NCI-H748 (cell line): Measurements from ENCODE around the gene PRRG4.
"Not testable (repeated sequence)": the region's sequence is repeated elsewhere in the genome, so short reads cannot be mapped to it uniquely, and the experiment has no call there.

Source experiments
- DNase-seq: peaks from one replicate; lab custom pipeline; 2025; ENCODE audit not compliant: unreplicated experiment; lab: John Stamatoyannopoulos, UW

PRRG4 gene

DNA sequence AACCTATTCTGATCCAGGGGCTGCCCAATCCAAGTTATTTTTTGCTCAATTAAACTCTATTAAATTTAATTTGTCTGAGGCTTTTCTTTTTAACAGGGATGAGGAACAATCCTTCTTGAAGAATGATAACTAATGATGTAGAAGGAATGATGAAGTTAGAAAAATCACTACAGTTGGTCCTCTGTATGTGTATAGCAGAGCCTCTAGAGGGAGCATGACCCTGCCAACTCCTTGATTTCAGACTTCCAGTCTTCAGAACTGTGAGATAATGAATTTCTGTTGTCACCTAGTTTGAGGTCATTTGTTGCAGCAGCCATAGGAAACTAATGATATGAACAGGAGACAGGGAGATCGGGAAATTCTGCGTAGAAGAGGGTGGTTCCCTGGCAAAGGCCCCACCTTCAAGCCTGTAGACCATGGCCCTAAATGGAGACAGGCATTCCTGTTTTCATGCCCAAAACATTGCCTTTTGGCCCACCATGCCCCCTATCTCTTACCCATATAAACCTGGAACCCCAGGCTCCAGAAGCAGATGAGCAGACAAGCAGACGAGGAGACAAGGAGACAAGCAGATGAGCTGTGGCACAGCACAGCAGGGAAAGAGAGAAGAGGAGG, 55.1 kb downstream of the PRRG4 start:
- peak; percentile 21 for DNase-seq

DNA sequence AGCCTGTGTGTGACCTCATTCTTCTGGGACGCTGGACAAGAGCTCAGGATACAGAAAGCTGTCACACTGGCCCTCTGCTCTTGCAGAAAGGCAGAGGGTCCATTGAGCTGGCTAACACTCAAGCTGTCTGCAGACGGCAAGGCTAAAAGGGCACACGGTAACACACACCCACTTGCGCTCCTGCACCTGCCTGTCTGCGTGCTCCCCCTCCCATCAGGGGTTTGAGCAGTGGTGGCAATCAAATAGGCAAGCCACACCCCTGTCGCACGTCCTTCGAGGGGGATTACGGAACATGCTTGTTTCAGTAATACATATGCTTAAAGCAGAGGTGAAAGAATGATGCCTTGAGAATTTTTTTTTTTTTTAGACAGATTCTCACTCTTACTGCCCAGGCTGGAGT, 55.8 kb downstream of the PRRG4 start:
- peak; percentile 88 for DNase-seq

DNA sequence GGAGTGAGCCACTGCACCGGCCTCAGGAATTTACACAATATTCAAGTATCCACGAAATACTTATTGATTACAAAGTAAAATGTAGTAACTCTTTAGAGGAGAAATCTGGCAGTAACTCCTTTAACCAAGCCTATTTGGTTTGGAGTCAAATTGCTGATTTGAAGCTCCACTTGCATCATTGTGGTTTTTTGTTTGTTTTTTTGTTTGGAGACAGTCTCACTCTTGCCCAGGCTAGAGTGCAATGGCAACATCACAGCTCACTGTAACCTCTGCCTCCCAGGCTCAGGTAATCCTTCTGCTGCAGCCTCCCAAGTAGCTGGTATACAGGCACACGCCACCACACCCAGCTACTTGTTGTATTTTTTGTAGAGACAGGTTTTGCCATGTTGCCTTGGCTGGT, 56.5 kb downstream of the PRRG4 start:
- no peak for DNase-seq

- DNase-seq, result not testable (repeated sequence)
Observed at GRCh38 chr11:32887707-32888383, 58.1 kb downstream of the PRRG4 start.

- DNase-seq, result not testable (repeated sequence)
Observed at GRCh38 chr11:32888384-32888710, 58.6 kb downstream of the PRRG4 start.

GRCh38 chr11:32888805-32889204, 59.1 kb downstream of the PRRG4 start:
- DNase-seq, result no peak

DNA sequence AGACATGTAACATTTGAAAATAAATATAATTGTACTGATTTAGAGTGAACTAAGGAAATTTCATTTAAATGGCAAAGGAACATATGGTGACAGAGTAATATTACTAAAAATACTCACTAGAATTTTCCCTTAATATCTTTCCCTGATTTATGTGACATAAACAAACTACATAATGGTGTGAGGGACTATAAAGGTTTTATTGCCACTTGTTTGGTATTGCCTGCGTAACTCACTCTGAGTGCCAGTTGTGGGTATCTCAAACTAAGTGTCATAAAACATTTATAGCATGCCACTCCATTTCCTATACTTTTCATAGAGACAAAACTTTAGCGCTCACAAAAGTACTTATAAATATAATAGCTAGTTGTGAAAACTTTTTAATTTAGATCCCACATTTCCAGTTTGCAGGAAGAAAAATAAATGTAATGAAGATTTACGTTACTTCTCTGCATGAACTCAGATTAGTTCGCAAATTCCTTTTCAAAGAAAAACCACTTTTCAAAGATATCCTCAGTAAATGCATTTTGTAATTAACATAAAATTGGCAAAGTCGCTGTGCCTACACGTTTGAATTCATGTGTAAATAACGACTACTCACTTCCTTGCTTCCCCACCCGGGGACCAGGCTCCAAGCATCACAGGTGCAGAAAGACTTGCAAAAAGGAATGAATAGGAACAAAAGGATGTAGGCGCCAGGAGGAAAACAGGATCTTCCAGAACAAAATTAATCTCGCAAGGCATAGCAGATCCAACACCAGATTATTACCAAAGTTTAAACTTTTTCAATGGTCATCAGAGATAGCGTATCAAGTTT, 61.3 kb downstream of the PRRG4 start:
- DNase-seq, result peak; percentile 75

GRCh38 chr11:32891657-32892354, 62.1 kb downstream of the PRRG4 start:
- peak; percentile 75 for DNase-seq

DNA sequence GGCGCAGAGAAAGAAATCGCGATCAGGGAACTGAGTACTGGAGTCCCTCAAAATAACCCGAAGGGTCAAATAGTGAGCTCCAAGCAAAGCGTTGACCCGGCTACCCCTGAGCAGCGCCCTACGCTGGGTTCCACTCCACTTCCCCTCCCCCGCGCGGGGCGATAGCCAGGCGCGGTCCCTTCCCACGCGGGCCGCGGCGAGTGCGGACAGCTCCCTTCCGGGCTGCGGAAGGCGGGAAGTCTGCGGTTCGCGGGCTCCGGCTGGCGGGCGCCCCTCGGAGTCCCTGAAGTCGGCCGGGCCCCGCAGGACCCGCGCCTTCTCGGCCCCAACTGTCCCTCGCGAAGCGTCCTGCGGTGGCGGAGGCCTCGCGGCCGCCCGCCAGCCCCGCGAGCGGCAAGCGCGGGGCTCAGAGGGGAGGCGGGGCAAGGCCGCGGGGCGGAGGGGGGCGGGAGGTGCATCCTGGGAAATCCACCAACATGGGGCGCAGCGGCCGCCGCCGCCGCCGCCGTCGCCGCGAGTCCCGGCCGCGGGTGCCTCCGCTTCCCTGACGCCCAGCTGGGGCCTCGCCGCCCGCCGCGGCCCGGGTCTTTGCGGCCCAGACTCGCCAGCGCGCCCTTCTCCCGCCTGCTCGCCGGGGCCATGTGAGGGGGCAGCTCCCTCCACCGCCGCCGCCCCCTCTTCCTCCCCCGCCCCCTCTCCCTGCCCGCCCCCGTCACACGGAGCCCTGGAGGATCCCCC, 62.8 kb downstream of the PRRG4 start, which contains the start of gene QSER1:
Gene QSER1 (plus strand): TSS at position 457 of the 738 bp plus-strand sequence. CDS start 315 bp downstream, outside the sequence.
- peak; percentile 85 for DNase-seq

DNA sequence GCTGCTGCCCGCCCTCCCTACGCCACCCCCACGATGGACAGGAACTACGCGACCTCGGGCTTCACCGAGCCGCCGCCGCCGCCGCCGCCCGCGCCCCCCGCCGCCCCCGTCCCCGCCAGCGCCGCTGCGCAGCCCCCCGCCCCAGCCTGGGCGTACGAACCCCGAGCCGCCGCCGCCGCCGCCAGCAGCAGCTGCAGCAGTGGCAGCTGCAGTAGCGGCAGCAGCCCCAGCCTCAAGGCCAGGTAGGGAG, 63.3 kb downstream of the PRRG4 start:
- no peak for DNase-seq

- peak; percentile 79 for DNase-seq
Observed at GRCh38 chr11:32893343-32894148, 63.8 kb downstream of the PRRG4 start.

DNA sequence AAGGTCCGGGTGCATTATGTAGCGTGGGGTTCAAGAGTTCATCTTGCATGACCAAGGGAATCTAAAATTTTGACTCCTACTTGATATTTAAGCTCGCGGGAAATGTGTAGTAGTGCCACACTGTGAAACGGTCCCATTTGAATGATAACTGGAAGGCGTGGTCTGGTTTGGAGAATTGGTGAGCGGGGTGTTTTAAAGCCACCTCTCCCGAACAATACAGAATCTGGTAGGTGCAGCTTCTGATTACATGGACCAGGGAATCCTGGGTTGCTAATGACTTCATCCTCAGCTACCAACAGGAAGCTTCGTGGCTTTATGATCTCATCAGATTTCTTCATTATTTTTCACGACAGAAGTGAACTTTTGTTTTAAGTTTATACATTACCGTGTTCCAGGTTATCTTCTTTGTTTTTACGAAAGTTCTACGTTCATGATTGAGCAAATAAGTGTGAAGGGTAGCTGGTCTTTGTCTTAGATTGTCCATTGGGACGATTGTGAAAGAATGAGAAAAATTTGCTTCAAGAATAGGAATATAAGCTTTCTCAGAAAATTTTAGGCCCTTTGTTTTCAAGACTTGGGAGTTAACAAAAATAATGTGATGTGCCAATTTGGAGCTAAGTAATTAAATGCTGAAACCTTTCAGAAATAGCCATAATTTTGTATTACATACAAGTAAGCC, 64.6 kb downstream of the PRRG4 start:
- peak; percentile 86 for DNase-seq

GRCh38 chr11:32894921-32895320, 65.2 kb downstream of the PRRG4 start:
- DNase-seq, result no peak

- DNase-seq, result no peak
Observed at GRCh38 chr11:32895471-32895870, 65.7 kb downstream of the PRRG4 start.

DNA sequence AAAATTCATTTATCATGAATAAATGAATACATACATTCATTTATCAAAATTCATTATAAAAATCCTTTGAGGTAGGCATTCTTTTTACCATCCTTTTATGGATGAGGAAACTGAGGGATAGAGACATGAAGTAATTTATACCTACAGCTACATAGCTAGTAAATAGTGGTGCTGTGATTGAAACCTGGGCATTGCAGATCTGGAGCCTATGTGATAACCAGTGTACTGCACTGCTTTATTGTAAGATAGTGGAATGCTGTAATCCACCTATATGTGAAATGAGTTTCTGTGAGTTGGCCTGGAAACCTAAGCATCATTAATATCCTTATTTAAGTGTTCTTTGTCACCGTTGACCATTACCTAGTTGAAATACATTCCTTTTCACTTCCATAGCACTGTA, 67.4 kb downstream of the PRRG4 start:
- no peak for DNase-seq

DNA sequence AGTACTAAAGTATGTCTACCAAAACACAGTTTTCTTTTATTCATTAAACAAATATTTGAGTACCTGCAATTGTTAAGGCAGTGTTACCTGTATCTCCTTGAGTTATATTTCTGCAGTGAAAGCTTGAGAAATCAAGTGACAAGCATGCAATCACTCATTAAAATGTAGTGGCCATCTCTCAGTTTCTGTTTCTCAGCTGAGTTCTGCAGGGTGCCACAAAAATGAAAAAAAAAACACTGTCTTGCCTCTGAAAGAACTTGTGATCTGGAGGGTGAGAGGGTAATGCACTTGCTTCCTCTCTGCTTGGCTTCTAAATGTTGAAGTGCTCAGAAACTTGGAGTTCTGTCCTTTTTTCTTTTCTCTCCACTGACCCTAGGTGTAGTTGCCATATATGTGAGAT, 69.7 kb downstream of the PRRG4 start:
- DNase-seq, result no peak

DNA sequence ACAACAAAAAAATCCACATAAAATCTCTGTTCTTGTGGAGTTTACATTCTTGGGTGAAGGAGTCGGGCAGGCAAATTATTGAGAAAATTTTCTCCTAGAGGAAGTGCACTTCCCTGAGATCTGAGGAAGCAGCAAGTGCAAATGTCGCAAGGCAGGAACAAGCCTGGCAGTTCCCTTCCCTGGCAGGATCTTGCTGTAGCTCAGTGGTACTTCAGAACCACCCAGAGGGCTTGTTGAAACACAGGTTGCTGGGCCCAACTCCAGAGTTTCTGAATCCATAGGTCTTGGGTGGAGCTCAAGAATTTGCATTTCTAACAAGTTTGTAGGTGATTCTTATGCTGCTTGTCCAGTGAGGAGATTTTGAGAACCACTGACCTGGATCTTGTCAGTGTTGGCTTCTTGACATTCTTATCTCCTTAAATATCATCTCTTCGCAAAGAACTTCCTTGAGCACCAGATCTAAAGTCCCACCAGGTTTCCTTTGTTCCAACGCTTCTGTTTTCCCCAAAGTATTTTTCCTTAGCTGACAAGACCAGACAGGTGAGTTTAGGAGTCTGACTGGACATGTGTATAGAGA, 72.5 kb downstream of the PRRG4 start:
- DNase-seq, result no peak

DNA sequence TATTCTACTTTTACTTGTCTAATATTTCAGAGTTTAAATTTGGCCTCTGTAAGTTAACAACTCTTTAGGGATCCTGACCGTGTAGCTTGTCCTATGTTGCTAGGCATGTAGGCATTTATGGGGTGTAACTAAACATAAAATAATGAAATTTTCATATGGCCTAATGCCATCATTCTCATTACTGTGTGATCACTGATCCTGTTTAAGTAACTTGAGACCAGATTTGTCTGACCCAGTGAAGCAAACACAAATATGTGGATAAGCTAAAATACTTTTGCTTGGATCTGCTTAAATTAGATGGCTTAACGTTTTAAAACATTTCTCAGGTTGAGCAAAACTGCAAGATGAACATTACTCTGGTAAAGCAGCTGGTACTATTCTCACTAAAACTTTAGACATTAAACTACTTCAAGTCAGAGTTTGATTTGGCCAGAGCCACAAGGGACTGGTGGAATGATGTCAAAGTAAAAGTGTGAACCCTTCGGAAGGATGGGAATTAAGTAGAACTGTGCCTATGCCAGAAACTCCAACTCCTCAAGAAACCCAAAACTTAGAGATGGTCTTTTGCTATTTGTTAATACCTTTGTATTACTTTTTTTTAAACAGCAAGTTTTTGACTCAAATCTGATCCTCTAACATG, 75.4 kb downstream of the PRRG4 start:
- no peak for DNase-seq
